Measurements from ENCODE around the gene DLGAP1.

Gene DLGAP1

GRCh38 chr18:3655254-3656050 is 799.7 kb downstream of the DLGAP1 start:
- TF ChIP-seq CTCF (IDR thresholded peaks at IDR 0.05; ENCODE audit: poor library complexity, severe bottlenecking), result no peak

GRCh38 chr18:3654442-3655253 is 800.5 kb downstream of the DLGAP1 start:
- no peak for TF ChIP-seq CTCF (IDR thresholded peaks at IDR 0.05; ENCODE audit: poor library complexity, severe bottlenecking)
- H3K9me3 ChIP-seq (ENCODE audit: severe bottlenecking), result no peaks in the 10 kb centered on the region
- DNase-seq (ENCODE audit: low spot score) (no peak), ATAC-seq (ENCODE audit: low read depth) (no peak)
- H3K27ac ChIP-seq (ENCODE audit: poor library complexity, severe bottlenecking), result no peak overlapping the region
- peaks cover 29% of the 10 kb centered on the region for H3K4me1 ChIP-seq (ENCODE audit: insufficient read depth, poor library complexity, severe bottlenecking)
- no peaks in the 10 kb centered on the region for H3K36me3 ChIP-seq (ENCODE audit: low read depth)
- H3K27me3 ChIP-seq (ENCODE audit: insufficient read depth, poor library complexity, severe bottlenecking), result no peaks in the 10 kb centered on the region
- H3K4me3 ChIP-seq (ENCODE audit: severe bottlenecking), result no peak overlapping the region

More at GRCh38 chr18:3655254-3656050, 799.7 kb downstream of the DLGAP1 start:
- ATAC-seq (ENCODE audit: low read depth), result no peak
- H3K36me3 ChIP-seq (ENCODE audit: low read depth), result no peaks in the 10 kb centered on the region
- H3K9me3 ChIP-seq (ENCODE audit: severe bottlenecking), result no peaks in the 10 kb centered on the region
- H3K27ac ChIP-seq (ENCODE audit: poor library complexity, severe bottlenecking), result no peak overlapping the region
- peaks cover 20% of the 10 kb centered on the region for H3K4me1 ChIP-seq (ENCODE audit: insufficient read depth, poor library complexity, severe bottlenecking)
- H3K27me3 ChIP-seq (ENCODE audit: insufficient read depth, poor library complexity, severe bottlenecking), result no peaks in the 10 kb centered on the region
- no peak for DNase-seq (ENCODE audit: low spot score)
- no peak overlapping the region for H3K4me3 ChIP-seq (ENCODE audit: severe bottlenecking)

GRCh38 chr18:3653851-3654441 is 801.2 kb downstream of the DLGAP1 start:
- Histone ChIP-seq H3K9me3 (ENCODE audit: severe bottlenecking) (no peaks in the 10 kb centered on the region), H3K4me1 (ENCODE audit: insufficient read depth, poor library complexity, severe bottlenecking) (peaks cover 34% of the 10 kb centered on the region), H3K4me3 (ENCODE audit: severe bottlenecking) (no peak overlapping the region), H3K36me3 (ENCODE audit: low read depth) (no peaks in the 10 kb centered on the region), H3K27ac (ENCODE audit: poor library complexity, severe bottlenecking) (peak overlapping the region; percentile 67), H3K27me3 (ENCODE audit: insufficient read depth, poor library complexity, severe bottlenecking) (no peaks in the 10 kb centered on the region)
- DNase-seq (ENCODE audit: low spot score), result no peak
- no peak for TF ChIP-seq CTCF (IDR thresholded peaks at IDR 0.05; ENCODE audit: poor library complexity, severe bottlenecking)
- no peak for ATAC-seq (ENCODE audit: low read depth)

- Histone ChIP-seq H3K36me3 (ENCODE audit: low read depth) (no peaks in the 10 kb centered on the region), H3K4me3 (ENCODE audit: severe bottlenecking) (no peak overlapping the region), H3K27me3 (ENCODE audit: insufficient read depth, poor library complexity, severe bottlenecking) (no peaks in the 10 kb centered on the region), H3K27ac (ENCODE audit: poor library complexity, severe bottlenecking) (peak overlapping the region; percentile 67), H3K4me1 (ENCODE audit: insufficient read depth, poor library complexity, severe bottlenecking) (peaks cover 34% of the 10 kb centered on the region), H3K9me3 (ENCODE audit: severe bottlenecking) (no peaks in the 10 kb centered on the region)
- ATAC-seq (ENCODE audit: low read depth) (no peak), DNase-seq (ENCODE audit: low spot score) (no peak)
- no peak for TF ChIP-seq CTCF (IDR thresholded peaks at IDR 0.05; ENCODE audit: poor library complexity, severe bottlenecking)
Measured at GRCh38 chr18:3653263-3653850, 801.8 kb downstream of the DLGAP1 start.

All from RWPE2 (cell line).